ENCODE measurements around the gene LCE4A.

DNA sequence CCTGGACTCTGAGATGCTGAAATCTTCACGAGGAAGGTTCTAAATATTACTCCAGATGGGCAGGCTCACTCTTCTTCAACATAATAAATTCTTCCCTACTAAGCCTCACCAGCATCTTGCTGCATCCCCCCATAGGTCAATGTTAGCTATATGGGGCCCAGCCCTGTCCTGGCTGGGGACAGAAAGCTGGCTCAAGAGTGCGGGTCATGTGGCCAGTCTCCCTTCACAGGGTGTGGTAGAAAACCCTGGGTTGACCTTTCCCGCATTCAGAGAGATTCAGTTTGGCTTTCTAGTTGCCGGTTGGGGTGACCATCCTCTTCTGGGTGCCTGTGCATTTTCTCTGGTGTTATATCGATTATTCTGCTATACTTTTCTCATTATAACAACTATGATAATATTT, 30.0 kb downstream of the LCE4A start:
- TF ChIP-seq, protein P1, sequence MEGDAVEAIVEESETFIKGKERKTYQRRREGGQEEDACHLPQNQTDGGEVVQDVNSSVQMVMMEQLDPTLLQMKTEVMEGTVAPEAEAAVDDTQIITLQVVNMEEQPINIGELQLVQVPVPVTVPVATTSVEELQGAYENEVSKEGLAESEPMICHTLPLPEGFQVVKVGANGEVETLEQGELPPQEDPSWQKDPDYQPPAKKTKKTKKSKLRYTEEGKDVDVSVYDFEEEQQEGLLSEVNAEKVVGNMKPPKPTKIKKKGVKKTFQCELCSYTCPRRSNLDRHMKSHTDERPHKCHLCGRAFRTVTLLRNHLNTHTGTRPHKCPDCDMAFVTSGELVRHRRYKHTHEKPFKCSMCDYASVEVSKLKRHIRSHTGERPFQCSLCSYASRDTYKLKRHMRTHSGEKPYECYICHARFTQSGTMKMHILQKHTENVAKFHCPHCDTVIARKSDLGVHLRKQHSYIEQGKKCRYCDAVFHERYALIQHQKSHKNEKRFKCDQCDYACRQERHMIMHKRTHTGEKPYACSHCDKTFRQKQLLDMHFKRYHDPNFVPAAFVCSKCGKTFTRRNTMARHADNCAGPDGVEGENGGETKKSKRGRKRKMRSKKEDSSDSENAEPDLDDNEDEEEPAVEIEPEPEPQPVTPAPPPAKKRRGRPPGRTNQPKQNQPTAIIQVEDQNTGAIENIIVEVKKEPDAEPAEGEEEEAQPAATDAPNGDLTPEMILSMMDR (IDR thresholded peaks at IDR 0.05; ENCODE audit: low read length) = no peak
- TF ChIP-seq EZH2 (IDR thresholded peaks at IDR 0.05; ENCODE audit: borderline replicate concordance, low read length) = no peak

Measured in OCI-LY1 (cell line).